ENCODE results near the gene TMPRSS9.

Gene TMPRSS9

DNA sequence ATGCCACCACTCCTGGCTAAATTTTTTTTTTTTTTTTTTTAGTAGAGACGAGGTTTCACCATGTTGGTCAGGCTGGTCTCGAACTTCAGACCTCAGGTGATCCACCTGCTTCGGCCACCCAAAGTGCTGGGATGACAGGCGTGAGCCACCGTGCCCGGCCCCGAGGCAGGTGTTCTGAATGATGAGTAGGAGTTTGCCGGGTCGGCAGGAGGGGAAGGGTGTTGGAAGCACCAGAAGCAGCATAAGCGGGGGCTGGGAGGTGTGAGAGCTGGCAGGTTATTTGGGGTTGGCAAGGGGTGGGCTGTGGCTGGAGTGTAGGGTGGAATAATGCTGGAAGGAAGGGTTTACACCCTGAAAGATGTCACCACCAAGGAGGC is 29.8 kb upstream of the TMPRSS9 start:
- DNase-seq: no peak

DNA sequence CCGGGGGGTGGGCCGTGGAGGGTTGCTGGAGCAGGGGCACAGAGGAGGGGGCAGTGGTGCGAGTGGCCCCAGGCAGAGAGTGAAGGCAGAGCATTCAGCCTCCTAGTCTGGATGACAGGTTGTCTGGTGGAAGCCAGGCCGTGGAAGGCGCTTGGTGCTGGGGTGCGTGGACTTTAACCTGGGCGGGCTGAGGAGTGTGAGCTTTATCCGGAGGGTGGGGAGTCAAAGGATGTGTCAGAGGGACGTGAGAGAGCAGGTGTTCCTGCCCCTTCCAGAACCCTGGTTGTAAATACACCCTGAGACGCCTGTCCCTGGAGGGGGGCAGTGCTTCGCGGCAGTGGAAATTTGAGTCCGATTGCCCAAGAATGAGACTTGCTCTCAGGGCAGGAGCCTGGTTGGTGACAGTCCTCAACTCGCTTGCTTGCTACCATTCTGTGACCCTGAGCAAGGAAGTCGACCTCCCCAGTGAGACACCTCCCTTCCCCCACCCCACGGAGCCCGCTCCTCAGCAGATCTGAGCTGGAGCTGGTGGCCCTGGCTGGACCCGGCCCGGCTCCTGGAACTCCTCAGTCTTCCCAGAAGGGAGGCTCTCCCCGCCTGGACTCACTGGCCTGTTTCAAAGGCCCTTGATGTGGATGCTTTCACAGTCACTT is 29.3 kb upstream of the TMPRSS9 start:
- DNase-seq: no peak

DNA sequence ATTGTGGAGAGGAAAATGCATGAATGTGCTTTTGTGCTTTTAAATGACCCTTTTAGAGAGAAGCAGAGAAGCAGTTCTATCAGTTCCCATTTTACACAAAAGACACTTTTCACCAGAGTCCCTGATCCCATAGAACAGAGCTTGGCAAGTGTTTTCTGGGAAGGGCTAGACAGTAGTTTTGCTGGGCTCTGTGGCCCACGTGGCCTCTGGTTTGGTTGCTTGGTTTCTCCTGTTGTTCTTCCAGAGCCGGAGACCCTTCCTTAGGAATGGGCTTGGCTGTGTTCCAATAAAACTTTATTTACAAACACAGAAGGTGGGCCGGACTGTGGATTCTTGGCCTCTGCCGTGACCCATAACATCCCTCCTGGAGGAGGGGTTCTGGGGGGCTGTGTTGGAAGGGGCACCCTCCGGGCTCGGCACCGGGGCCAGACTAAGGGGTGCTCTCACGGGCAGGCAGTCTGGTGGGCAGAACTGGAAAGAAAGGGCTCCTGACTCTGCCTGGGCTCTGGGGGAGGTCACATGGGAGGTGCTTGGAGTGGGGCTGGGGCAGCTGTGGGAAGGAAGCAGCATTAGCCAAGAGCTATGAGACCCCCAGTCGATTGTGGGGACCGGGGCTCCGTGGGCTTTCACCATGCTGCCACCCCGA is 28.3 kb upstream of the TMPRSS9 start:
- no peak for DNase-seq

DNA sequence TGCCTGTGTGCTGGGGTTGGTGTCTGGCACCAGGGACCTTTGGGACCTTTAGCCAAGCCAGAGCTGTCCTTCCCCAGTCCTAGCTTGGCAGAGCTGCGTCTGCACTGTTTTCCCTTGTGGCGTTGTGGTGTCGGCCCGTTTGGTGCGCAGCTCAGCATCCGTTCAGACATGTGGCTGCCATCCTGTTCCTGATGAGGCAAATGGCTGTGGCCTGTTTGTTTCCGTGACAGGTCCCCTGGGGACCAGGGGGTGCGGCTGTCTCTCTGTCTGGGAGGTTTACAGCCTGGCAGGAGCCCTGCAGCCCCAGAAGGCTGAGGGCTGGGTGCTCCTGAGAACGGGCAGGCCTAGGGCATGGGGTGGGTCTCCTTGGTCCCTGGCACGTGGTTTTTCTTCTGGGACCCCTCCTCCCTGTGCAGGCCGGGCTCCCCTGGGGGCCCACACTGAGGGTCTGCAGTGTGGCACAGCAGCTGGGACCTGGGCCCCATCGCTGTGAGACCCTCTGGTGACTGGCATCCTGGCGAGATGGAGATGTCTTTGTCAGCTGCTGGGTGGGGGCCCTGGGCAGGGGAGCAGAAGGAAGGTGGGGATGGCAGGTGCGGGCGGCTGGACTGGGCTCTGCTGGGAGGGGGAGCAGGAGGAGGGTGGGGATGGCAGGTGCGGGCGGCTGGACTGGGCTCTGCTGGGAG is 27.6 kb upstream of the TMPRSS9 start:
- DNase-seq: no peak

DNA sequence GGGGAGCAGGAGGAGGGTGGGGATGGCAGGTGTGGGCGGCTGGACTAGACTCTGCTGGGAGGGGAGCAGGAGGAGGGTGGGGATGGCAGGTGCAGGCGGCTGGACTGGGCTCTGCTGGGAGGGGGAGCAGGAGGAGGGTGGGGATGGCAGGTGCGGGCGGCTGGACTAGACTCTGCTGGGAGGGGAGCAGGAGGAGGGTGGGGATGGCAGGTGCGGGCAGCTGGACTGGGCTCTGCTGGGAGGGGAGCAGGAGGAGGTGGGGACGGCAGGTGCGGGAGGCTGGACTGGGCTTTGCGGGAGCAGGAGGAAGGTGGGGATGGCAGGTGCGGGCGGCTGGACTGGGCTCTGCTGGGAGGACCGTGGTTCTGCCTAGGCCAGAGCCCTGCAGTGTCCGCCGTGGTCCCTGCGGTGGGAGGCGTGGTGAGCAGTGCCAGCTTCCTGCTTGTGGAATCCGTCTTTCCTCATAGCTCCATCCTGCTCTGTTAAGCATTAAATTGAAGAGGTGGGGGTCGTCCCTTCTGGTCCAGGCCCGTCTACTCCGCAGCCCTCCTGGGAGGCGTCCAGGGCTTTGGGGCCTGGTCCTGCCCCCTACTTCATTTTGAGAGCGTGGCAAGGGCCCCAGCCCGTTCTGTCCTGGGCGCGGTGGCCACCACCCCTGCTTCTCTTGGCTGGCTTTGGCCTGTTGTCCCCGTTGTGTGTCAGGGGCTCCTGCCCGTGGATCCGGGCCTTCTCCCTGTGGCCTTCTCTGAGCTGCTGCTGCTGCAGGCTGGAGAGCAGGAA is 26.8 kb upstream of the TMPRSS9 start:
- DNase-seq: no peak

DNA sequence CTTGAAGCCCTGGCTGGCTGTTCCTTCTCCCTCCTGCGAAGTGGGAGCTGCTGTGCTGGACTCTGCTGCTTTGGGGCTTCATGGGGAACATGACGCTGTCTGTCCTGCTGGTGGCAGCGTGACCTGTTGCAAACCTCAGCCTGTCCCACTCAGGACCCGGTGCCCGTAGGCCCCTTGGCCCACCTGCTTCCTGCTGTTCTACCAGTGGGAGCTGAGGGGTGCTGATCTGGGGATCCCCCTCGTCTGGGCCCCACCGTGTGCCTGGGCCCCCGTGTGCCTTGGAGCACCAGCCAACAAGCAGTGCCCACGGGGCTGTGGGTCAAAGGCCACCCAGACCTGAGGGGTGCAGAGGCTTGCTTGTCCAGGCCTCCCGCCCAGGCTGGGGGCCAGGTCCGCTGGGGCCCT is 26.3 kb upstream of the TMPRSS9 start:
- no peak for DNase-seq

DNA sequence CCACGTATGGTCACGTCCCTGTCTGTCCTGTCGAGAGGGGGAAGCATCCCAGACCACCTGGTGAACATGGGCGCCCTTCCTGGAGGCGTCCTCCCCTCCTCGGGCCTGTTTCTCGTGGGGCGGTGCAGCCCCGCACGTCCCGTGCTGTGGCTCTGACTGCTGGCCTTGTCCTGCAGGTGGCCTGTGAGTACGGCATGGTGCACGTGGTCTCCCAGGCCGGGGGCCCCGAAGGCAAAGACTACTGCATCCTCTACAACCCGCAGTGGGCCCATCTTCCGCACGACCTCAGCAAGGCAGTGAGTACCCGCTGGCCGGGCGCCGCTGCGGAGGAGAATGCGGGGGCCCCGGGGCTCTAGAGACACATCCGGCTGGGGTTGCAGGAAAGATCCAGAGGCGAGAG is 25.6 kb upstream of the TMPRSS9 start:
- no peak for DNase-seq

DNA sequence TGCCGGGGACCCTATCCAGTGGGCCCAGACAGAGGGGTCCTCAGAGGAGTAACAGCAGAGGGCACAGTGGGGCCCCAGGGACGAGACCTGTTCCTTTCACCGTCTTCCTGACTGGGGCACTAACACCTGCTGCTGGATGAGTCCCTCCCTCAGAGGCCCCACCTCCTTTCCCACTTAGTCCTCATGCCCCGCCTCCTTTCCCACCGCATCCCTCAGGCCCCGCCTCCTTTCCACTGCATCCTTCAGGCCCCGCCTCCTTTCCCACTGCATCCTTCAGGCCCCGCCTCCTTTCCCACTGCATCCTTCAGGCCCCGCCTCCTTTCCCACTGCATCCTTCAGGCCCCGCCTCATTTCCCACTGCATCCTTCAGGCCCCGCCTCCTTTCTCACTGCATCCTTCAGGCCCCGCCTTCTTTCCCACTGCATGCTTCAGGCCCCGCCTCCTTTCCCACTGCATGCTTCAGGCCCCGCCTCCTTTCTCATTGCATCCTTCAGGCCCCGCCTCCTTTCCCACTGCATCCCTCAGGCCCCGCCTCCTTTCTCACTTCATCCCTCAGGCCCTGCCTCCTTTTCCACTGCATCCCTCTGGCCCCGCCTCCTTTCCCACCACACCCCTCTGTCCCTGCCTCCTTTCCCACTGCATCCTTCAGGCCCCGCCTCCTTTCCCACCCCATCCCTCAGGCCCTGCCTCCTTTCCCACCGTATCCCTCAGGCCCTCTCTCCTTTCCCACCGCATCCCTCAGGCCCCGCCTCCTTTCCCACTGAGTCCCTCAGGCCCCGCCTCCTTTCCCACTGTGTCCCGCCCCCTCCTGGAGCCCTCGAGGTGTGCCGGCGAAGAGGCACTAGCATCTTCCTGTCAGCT is 24.8 kb upstream of the TMPRSS9 start:
- DNase-seq: no peak

DNA sequence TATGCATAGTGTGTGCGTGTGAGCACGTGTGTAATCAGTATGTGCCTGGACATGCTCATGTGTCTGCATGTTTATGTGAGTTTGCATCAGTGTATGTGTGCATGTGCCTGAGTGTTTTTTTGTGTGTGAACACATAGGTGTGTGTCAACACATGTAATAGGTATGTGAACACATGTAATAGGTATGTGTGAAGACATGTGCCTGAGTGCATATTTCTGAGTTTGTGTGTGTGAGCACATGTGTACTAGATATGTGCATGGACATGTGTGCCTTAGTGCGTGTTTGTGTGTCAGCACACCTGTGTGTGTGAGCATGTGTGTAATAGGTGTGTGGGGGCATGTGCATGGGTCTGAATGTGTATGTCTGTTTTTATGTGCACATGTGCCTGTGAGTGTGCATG is 24.2 kb upstream of the TMPRSS9 start:
- DNase-seq: no peak

DNA sequence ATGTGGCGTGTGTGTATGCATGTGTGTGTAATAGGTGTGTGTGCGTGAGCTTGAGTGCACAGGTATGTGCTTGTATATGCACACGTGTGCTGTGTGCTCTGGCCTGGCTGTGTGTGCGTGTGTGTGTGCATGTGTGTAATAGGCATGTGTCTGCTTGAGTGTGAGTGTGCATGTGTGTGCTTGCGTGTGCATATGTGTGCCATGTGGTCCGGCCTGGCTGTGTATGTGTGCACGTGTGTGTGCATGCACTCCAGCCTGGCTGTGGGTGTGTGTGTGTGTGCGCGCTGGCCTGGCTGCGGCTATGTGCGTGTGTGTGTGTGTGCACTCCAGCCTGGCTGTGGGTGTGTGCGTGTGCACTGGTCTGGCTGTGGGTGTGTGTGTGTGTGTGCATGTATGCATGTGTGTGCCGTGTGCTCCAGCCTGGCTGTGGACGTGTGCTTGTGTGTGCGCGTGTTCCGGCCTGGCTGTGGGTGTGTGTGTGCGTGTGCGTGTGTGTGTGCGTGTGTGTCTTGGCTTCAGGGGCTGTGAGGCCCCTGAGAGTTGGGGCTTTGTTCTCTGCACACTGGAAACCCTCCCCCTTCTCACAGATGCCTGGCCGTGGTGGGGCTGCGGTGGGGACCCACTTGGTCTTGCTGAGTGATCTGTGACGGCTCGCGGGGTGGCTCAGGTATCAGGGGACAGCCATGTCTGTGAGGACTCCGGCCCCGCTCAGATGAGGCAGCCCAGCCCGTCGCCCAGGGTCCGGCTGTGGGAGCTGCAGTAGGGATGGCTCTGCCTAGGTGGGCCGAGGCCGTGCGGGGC is 23.3 kb upstream of the TMPRSS9 start:
- DNase-seq: no peak

DNA sequence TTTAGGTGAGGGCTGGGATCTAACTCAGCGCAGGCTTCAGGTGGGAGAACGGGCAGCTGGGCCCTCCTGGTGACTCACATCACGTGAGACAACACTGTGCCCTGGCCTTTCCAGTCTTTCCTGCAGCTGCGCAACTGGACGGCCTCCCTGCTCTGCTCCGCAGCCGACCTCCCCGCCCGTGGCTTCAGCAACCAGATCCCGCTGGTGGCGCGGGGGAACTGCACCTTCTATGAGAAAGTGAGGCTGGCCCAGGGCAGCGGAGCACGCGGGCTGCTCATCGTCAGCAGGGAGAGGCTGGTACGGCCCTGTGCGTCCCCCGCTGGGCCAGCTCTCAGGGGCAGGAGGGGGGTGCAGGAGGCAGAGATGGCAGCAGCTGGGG is 22.7 kb upstream of the TMPRSS9 start:
- no peak for DNase-seq

DNA sequence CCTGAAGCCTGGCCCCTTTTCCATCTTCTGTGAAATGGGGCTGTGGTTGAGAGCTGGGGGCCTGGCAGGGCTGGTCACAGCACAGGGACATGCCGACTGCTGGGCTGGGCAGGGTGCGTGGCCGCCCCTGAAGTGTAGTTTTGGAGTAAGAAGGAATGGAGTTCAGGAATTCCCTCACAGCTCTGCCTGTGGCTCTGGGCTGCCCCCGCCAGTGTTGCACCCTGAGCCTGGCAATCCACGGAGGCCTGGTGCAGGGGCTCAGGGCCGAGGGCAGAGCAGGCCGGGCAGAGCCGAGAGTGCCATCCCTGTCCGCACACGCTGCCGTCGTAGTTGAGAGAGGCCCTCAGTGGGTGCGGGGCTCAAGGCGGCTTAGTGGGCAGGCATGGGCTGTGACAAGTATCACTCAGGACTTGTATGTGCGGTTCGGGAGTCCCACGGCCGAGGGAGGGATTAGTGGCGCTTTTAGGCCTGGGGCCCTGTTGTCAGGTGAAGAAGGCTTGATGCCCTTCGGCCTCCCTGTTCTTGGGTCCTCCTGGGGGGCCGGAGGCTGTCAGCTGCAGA is 21.9 kb upstream of the TMPRSS9 start:
- DNase-seq: no peak

DNA sequence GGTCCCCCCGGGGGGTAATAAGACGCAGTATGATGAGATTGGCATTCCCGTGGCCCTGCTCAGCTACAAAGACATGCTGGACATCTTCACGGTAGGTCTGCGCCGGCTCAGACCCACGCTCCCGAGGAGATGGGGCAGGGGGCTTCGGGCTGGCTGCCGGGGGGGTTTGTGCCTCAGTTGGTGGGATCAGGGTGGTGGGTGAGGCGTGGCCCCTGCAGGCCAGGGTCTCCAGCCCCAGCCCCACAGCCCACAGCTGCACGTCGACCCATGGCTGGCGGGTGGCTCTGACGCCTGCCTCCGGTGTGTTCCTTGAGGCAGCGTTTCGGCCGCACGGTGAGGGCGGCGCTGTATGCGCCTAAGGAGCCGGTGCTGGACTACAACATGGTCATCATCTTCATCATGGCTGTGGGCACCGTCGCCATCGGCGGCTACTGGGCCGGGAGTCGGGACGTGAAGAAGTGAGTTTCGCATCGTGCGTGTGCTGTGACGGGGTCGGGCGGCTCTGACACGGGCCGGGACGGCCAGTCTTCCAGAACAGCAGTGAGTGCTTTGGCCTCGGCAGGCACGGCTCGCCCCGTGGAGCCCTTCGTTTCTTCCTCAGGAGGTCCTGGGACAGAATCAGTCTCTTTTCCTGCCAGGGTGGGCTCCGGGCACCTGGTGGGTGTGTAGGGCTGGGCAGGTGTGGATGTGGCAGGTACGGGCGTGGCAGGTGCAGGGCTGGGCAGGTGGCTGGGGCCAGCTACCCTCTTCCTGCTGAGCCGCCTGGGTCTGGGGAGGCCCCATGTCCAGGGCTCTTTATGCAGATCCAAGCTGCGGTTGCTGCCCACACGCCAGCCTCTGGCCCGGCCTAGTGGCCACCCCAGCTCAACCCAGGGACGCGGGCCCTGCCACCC is 21.1 kb upstream of the TMPRSS9 start:
- no peak for DNase-seq

DNA sequence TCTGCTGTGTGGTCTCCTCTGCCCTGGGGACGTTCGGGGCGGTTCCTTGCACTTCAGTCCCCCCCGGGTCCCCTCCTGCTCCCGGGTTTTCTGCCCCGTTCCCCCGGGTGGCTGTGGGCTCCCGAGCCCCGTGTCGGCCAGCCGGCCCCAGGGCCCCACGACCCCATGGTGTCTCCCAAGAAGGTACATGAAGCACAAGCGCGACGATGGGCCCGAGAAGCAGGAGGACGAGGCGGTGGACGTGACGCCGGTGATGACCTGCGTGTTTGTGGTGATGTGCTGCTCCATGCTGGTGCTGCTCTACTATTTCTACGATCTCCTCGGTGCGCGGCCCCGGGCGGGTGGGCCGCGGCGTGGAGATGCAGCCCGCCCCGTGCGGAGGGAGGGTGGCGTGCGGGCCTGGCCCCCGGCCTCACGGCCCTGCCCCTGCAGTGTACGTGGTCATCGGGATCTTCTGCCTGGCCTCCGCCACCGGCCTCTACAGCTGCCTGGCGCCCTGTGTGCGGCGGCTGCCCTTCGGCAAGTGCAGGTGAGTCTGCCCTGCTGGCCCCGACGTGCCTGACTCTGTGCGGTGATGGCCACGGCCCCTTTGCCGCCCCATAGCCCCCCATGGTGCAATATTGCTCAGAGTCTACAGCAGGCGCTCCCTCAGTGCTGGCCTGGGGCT is 20.3 kb upstream of the TMPRSS9 start:
- no peak for DNase-seq

DNA sequence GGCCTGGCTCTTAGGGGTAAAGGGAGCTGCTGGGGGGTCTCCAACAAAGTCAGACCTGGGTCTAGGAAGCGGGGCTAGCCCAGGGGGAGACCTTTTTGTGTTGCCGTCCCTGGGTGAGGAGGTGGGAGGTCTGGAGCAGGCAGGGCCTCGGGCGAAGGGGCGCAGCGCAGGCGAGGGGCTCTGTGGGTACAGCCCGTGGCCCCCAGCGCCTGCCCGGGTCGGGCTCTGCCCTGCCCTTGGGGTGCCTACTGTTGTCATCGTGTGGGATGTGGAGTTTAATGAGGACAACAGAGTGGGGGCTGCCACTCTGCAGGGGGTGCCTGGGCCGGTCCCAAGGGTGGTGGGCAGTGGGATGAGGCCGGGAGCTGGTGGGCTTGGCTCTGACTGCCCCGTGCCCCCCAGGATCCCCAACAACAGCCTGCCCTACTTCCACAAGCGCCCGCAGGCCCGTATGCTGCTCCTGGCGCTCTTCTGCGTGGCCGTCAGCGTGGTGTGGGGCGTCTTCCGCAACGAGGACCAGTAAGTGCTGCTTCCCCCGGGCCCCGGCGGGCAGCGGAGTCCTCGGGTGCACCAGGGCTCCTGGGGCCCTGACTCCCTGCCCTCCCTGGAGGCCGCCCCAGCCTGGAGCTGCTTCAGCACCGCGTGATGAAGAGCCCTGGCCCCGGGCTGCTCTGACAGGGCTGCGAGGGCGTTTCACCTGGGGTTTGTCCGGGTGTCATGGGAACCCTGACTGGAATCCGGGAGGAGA is 19.4 kb upstream of the TMPRSS9 start:
- DNase-seq: no peak

DNA sequence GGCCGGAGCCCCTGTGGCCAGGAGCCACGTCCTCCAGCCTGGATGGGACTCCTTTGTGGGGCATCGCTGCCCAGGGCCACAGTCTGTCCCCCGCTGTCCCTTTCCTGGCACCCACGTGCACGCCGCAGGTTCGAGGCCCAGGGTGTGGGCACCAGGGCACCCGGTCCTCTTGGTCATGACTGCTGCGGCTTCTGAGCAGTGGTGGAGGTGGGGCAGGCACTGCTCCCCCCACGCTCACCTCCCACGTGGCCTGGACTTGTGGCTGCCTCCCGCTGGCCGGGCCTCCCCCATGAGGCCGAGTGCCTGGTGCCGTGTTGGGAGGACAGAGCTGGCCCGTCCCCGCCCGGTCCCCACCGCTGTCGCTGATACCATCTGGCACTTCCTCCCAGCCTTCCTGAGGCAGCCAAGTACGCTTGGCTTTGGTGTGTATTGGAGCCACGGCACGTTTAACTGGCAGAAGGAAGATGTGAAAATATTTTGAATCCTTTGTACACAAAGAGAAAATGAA is 18.8 kb upstream of the TMPRSS9 start:
- no peak for DNase-seq

DNA sequence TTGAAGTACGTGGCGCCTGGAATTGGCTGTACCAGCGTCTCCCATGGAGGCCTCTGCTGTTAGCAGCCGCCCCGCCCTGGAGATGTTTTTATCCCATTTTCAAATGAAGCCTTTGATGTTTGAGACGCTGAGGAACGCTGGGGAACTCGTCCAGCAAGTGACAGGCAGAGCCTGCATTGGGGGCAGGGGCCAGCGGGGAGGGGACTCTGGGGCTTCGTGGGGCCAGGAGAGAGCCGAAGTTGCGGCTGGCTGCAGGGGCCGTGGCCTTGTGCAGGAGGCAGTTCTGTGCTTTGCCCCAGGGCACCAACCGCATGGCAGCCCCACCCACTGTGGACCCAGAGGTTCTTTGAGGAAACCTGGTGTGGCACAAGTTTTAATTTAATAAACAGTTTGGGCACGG is 18.1 kb upstream of the TMPRSS9 start:
- DNase-seq: no peak

DNA sequence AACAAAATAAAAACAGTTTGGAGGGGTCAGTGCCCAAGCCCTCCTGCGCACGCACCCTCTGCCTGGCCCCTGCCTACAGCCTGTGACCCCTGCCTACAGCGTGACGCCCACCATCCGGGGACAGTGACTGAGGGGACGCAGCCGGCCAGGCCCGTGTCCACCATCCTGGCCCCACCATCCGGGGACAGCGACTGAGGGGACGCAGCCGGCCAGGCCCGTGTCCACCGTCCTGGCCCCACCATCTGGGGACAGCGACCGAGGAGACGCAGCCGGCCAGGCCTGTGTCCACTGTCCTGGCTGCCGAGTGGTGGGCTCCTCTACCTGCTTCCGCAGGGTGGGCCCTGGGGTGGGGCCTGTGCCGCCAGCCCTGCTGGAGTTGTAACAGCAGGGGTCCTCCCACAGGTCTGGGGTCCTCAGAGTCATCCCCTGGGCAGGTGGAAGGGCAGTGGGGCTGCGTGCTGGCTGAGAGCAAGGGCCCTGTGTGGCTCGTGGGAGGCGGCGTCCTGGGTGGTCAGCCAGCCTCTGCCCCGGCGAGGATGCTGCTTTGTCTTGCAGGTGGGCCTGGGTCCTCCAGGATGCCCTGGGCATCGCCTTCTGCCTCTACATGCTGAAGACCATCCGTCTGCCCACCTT is 17.3 kb upstream of the TMPRSS9 start:
- no peak for DNase-seq

Data from stimulated activated naive CD4-positive, alpha-beta T cell treated with Interleukin-2 at 50 U/mL for 16 hours (primary cell).